H9 (cell line): ENCODE data around the gene VSIR. TPM values are rescaled to one million over a fixed set of nuclear protein-coding genes. Genes with fewer than 3 reads are reported as not detected.

Experiments
- DNase-seq: peaks from one replicate; pipeline ENCODE4 v3.0.0-alpha.2; 2017
- H2AFZ ChIP-seq: one replicate; pipeline ENCODE4 v1.6.1; 2013; ENCODE audit warnings: mild to moderate bottlenecking, low read length, control low read depth, moderate library complexity
- H2AK5ac ChIP-seq: 2 replicates; pipeline ENCODE4 v1.6.1; 2013; ENCODE audit warnings: low read length, control low read depth, mixed read lengths; ENCODE audit not compliant: insufficient read length
- H2BK120ac ChIP-seq: one replicate; pipeline ENCODE4 v1.6.1; 2013; ENCODE audit warnings: low read depth, mild to moderate bottlenecking, low read length, control low read depth, inconsistent platforms; ENCODE audit not compliant: poor library complexity, severe bottlenecking
- H2BK12ac ChIP-seq: 2 replicates; pipeline ENCODE4 v1.6.1; 2013; ENCODE audit warnings: low read length, control low read depth, mixed read lengths, low read depth; ENCODE audit not compliant: insufficient read length
- H2BK15ac ChIP-seq: 2 replicates; pipeline ENCODE4 v1.6.1; 2013; ENCODE audit warnings: low read depth, low read length, control low read depth
- H2BK20ac ChIP-seq: one replicate; pipeline ENCODE4 v1.6.1; 2013; ENCODE audit warnings: low read depth, mild to moderate bottlenecking, low read length, control low read depth, inconsistent platforms; ENCODE audit not compliant: poor library complexity, severe bottlenecking
- H2BK5ac ChIP-seq: 2 replicates; pipeline ENCODE4 v1.6.1; 2013; ENCODE audit warnings: low read length, control low read depth, mixed read lengths; ENCODE audit not compliant: insufficient read length
- H3K14ac ChIP-seq: 2 replicates; pipeline ENCODE4 v1.6.1; 2013; ENCODE audit warnings: low read length, control low read depth; ENCODE audit not compliant: insufficient read depth
- H3K18ac ChIP-seq: 2 replicates; pipeline ENCODE4 v1.6.1; 2013; ENCODE audit warnings: low read depth, mild to moderate bottlenecking, mixed read lengths, low read length, control low read depth; ENCODE audit not compliant: insufficient read length
- H3K23ac ChIP-seq: 2 replicates; pipeline ENCODE4 v1.6.1; 2013; ENCODE audit warnings: low read length, control low read depth, mixed read lengths, low read depth; ENCODE audit not compliant: insufficient read length
- H3K23me2 ChIP-seq: 2 replicates; pipeline ENCODE4 v1.6.1; 2013; ENCODE audit warnings: low read depth, mild to moderate bottlenecking, mixed read lengths, low read length, control low read depth; ENCODE audit not compliant: insufficient read length, poor library complexity, severe bottlenecking
- H3K27ac ChIP-seq: 2 replicates; pipeline ENCODE4 v1.5.1; 2013; ENCODE audit warnings: low read length, control low read depth, mixed read lengths, low read depth; ENCODE audit not compliant: insufficient read length
- H3K27me3 ChIP-seq: 2 replicates; pipeline ENCODE4 v1.6.1; 2013; ENCODE audit warnings: low read length, control low read depth, inconsistent platforms; ENCODE audit not compliant: insufficient read depth
- H3K4ac ChIP-seq: 2 replicates; pipeline ENCODE4 v1.6.1; 2013; ENCODE audit warnings: low read depth, mild to moderate bottlenecking, control low read depth, inconsistent platforms, low read length, moderate library complexity
- H3K4me1 ChIP-seq: 2 replicates; pipeline ENCODE4 v1.6.1; 2013; ENCODE audit warnings: low read length, control low read depth, inconsistent platforms; ENCODE audit not compliant: insufficient read depth
- H3K4me2 ChIP-seq: 2 replicates; pipeline ENCODE4 v1.6.1; 2013; ENCODE audit warnings: low read length, control low read depth, mixed read lengths; ENCODE audit not compliant: insufficient read length, insufficient read depth
- H3K56ac ChIP-seq: 2 replicates; pipeline ENCODE4 v1.6.1; 2013; ENCODE audit warnings: low read depth, mild to moderate bottlenecking, mixed read lengths, low read length, control low read depth; ENCODE audit not compliant: insufficient read length
- H3K79me1 ChIP-seq: 2 replicates; pipeline ENCODE4 v1.6.1; 2013; ENCODE audit warnings: low read depth, mild to moderate bottlenecking, moderate library complexity, low read length, control low read depth, inconsistent platforms; ENCODE audit not compliant: insufficient read depth, poor library complexity, severe bottlenecking
- H3K79me2 ChIP-seq: 2 replicates; pipeline ENCODE4 v1.6.1; 2013; ENCODE audit warnings: low read length, control low read depth, inconsistent platforms; ENCODE audit not compliant: insufficient read depth
- H3K9ac ChIP-seq: 2 replicates; pipeline ENCODE4 v1.6.1; 2013; ENCODE audit warnings: low read length, control low read depth, mixed read lengths; ENCODE audit not compliant: insufficient read length; ENCODE audit errors: extremely low read depth
- H3K9me3 ChIP-seq: one replicate; pipeline ENCODE4 v1.6.1; 2013; ENCODE audit warnings: low read depth, low read length, inconsistent platforms; ENCODE audit not compliant: control insufficient read depth
- H3T11ph ChIP-seq: one replicate; pipeline ENCODE4 v1.6.1; 2013; ENCODE audit warnings: mild to moderate bottlenecking, low read length, control low read depth, inconsistent platforms
- H4K20me1 ChIP-seq: one replicate; pipeline ENCODE4 v1.6.1; 2013; ENCODE audit not compliant: control insufficient read depth, insufficient read length, insufficient read depth
- H4K5ac ChIP-seq: 2 replicates; pipeline ENCODE4 v1.6.1; 2013; ENCODE audit warnings: low read depth, mild to moderate bottlenecking, mixed read lengths, low read length, control low read depth; ENCODE audit not compliant: insufficient read length
- H4K8ac ChIP-seq: replicated peaks from 2 replicates; pipeline ENCODE4 v1.6.1; 2013; ENCODE audit warnings: low read length, control low read depth, mixed read lengths, low read depth; ENCODE audit not compliant: insufficient read length
- H4K91ac ChIP-seq: 2 replicates; pipeline ENCODE4 v1.6.1; 2013; ENCODE audit warnings: low read depth, mild to moderate bottlenecking, moderate library complexity, mixed read lengths, low read length, control low read depth; ENCODE audit not compliant: insufficient read length
- H3K27ac Mint-ChIP-seq, 3 experiments: 2 replicates in 2 of 3; 3 replicates in 1 of 3; pipeline ENCODE4 v1.8.0; 2020 to 2021; ENCODE audit warnings: mixed read lengths in 3 of 3, mild to moderate bottlenecking in 1 of 3, moderate library complexity in 1 of 3
- H3K27me3 Mint-ChIP-seq: 2 replicates; pipeline ENCODE4 v1.8.0; 2021; ENCODE audit warnings: low read depth, mild to moderate bottlenecking, moderate library complexity, mixed read lengths
- H3K36me3 Mint-ChIP-seq, 3 experiments: 2 replicates in 2 of 3; 3 replicates in 1 of 3; pipeline ENCODE4 v1.8.0; 2020 to 2021; ENCODE audit warnings: low read depth in 3 of 3, mixed read lengths in 3 of 3; ENCODE audit not compliant: insufficient read depth in 1 of 3
- H3K4me1 Mint-ChIP-seq, 2 experiments: 2 replicates each; pipeline ENCODE4 v1.8.0; 2020; ENCODE audit warnings: mixed read lengths in 2 of 2
- H3K4me3 Mint-ChIP-seq, 2 experiments: 2 replicates in 1 of 2; 3 replicates in 1 of 2; pipeline ENCODE4 v1.8.0; 2020 to 2021; ENCODE audit warnings: mild to moderate bottlenecking in 2 of 2, mixed read lengths in 2 of 2, moderate library complexity in 1 of 2
- H3K9me3 Mint-ChIP-seq, 2 experiments: 2 replicates in 1 of 2; 3 replicates in 1 of 2; pipeline ENCODE4 v1.8.0; 2020; ENCODE audit warnings: mild to moderate bottlenecking in 2 of 2, mixed read lengths in 2 of 2, moderate library complexity in 1 of 2
- CTCF ChIP-seq: fragments of 200-600 bp; sonication (generic); conservative IDR thresholded peaks from 3 replicates; pipeline ENCODE4 v1.8.0; 2021; ENCODE audit warnings: antibody characterized with exemption, mild to moderate bottlenecking
- WGBS: extraction: QIAGEN DNeasy Blood & Tissue Kit; methylation state at CpG from one replicate; pipeline ENCODE4 v1.1.7; 2013; ENCODE audit warnings: missing lambda C conversion rate, low lambda C conversion rate, mixed read lengths; ENCODE audit not compliant: insufficient read length; ENCODE audit errors: extremely low coverage; 5-methylcytosine and 5-hydroxymethylcytosine counted together
- total RNA-seq: library from RNA; stranded (reverse); gene quantifications from 2 replicates; pipeline ENCODE4 v1.2.1, GENCODE V29; 2021

Gene VSIR
- total RNA-seq, 1 experiment from 2014 or later = 0.11 TPM

GRCh38 chr10:71725998-71726579, 47.2 kb downstream of the VSIR start:
- Histone ChIP-seq H3T11ph (no peak overlapping the region), H2BK20ac (no peak overlapping the region), H3K14ac (no peak overlapping the region), H2BK15ac (no peak overlapping the region), H4K91ac (no peak overlapping the region), H3K4me1 (no peaks in the 10 kb centered on the region), H2BK120ac (no peak overlapping the region), H3K23ac (no peak overlapping the region), H3K18ac (no peak overlapping the region), H3K4ac (no peak overlapping the region), H3K79me2 (no peaks in the 10 kb centered on the region), H3K9ac (no peak overlapping the region), H3K4me2 (no peak overlapping the region), H3K56ac (no peak overlapping the region), H4K20me1 (no peaks in the 10 kb centered on the region), H3K9me3 (no peaks in the 10 kb centered on the region), H4K8ac (no peak overlapping the region), H3K27me3 (no peaks in the 10 kb centered on the region; the same call in 1 of the 2 replicates), H2BK5ac (no peak overlapping the region), H2AFZ (no peak overlapping the region), H3K27ac (no peak overlapping the region), H4K5ac (no peak overlapping the region), H3K23me2 (no peaks in the 10 kb centered on the region), H2AK5ac (no peak overlapping the region), H3K79me1 (no peaks in the 10 kb centered on the region), H2BK12ac (no peak overlapping the region)
- H3K27me3 Mint-ChIP-seq = peaks cover 14% of the 10 kb centered on the region
- peak; percentile 61 for DNase-seq
- peak; percentile 66 for TF ChIP-seq CTCF
- no peak overlapping the region for H3K27ac Mint-ChIP-seq
- no peak overlapping the region for H3K4me3 Mint-ChIP-seq
- no peaks in the 10 kb centered on the region; a peak in 1 of 7 replicates for H3K36me3 Mint-ChIP-seq
- peaks cover 4 to 7% of the 10 kb centered on the region in 2 experiments; a peak in 3 of 4 replicates for H3K4me1 Mint-ChIP-seq
- no CpG with 5 or more reads among the region's 9 CpGs for WGBS
- no peaks in the 10 kb centered on the region for H3K9me3 Mint-ChIP-seq
